ENCODE measurements around the gene SLC37A1.

SLC37A1 gene

DNA sequence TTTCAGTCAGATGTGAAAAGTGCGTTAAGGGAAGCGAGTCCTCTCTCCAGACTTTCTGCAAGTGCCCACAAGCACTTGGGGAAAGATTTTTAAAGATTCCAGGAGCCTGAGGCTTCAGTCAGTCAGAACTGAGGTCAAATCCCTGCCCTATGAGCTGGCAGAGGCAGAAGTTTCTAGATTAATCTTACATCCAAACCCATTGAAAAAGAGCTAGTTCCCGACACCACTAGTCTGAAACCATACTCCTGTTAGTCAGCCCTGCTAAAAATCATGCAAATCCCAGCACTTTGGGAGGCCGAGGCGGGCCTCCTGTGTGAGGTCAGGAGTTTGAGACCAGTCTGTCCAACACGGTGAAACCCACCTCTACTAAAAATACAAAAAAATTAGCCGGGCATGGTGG is 38.6 kb upstream of the SLC37A1 start:
- TF ChIP-seq SIN3A (IDR thresholded peaks at IDR 0.05; ENCODE audit: borderline replicate concordance, insufficient read depth, low read length): no peak
- no peak for TF ChIP-seq FOXP2 (optimal IDR thresholded peaks at IDR 0.05; ENCODE audit: borderline replicate concordance, extremely low read depth, extremely low read length, insufficient read depth)
- no peak for TF ChIP-seq POLR2AphosphoS5 (IDR thresholded peaks at IDR 0.05; ENCODE audit: low read depth, low read length)
- TF ChIP-seq, protein P1, sequence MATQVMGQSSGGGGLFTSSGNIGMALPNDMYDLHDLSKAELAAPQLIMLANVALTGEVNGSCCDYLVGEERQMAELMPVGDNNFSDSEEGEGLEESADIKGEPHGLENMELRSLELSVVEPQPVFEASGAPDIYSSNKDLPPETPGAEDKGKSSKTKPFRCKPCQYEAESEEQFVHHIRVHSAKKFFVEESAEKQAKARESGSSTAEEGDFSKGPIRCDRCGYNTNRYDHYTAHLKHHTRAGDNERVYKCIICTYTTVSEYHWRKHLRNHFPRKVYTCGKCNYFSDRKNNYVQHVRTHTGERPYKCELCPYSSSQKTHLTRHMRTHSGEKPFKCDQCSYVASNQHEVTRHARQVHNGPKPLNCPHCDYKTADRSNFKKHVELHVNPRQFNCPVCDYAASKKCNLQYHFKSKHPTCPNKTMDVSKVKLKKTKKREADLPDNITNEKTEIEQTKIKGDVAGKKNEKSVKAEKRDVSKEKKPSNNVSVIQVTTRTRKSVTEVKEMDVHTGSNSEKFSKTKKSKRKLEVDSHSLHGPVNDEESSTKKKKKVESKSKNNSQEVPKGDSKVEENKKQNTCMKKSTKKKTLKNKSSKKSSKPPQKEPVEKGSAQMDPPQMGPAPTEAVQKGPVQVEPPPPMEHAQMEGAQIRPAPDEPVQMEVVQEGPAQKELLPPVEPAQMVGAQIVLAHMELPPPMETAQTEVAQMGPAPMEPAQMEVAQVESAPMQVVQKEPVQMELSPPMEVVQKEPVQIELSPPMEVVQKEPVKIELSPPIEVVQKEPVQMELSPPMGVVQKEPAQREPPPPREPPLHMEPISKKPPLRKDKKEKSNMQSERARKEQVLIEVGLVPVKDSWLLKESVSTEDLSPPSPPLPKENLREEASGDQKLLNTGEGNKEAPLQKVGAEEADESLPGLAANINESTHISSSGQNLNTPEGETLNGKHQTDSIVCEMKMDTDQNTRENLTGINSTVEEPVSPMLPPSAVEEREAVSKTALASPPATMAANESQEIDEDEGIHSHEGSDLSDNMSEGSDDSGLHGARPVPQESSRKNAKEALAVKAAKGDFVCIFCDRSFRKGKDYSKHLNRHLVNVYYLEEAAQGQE (IDR thresholded peaks at IDR 0.05; ENCODE audit: insufficient read depth in 1 of 2, low read depth in 2 of 2, low read length in 2 of 2): no peak
- no peak for TF ChIP-seq TAF1 (IDR thresholded peaks at IDR 0.05; ENCODE audit: borderline replicate concordance, insufficient read depth, low read length)

DNA sequence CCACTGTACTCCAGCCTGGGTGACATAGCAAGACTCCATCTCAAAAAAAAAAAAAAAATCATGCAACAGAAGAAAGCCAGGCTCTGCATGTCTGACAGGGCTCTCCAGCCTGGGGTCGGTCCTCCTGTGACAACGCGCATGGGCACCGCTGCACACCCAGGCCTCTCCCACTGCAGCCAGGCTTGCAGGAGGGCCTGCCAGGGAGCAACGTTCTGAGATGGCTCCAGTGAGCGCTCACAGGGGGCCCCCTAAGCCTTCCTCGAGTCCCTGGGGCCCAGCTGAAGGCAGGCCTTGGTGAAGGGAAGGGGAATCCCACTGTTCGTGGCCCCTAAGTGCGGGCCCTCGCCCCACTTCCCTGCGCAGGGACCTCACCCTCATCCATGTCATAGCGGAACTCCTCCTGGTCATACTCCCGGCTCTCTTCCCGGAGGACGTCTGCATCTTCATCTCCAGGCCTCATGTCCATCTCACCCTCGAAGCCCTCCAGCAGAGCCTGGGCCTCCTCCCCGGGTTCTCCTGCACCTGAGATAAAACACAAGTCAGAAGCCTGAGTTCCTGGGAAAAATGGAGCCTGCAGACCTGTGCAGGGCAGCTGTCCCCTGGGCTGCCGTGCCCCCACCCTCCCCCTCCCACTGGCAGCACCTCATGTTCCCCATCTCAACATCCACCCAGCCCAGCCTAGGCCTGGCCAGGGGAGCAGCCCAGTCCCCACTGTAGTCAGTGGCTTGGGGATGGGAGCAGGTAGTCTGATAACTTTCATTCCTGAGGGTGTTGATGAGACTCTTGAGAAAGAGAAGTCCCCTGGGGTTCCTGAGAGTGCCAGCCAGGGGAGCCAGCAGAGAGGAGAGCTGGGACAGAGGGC is 37.9 kb upstream of the SLC37A1 start:
- TF ChIP-seq POLR2AphosphoS5 (IDR thresholded peaks at IDR 0.05; ENCODE audit: low read depth, low read length) (no peak), TAF1 (IDR thresholded peaks at IDR 0.05; ENCODE audit: borderline replicate concordance, insufficient read depth, low read length) (no peak), FOXP2 (optimal IDR thresholded peaks at IDR 0.05; ENCODE audit: borderline replicate concordance, extremely low read depth, extremely low read length, insufficient read depth) (no peak), SIN3A (IDR thresholded peaks at IDR 0.05; ENCODE audit: borderline replicate concordance, insufficient read depth, low read length) (no peak)
- TF ChIP-seq, protein P1 (IDR thresholded peaks at IDR 0.05; ENCODE audit: insufficient read depth in 1 of 2, low read depth in 2 of 2, low read length in 2 of 2): no peak

DNA sequence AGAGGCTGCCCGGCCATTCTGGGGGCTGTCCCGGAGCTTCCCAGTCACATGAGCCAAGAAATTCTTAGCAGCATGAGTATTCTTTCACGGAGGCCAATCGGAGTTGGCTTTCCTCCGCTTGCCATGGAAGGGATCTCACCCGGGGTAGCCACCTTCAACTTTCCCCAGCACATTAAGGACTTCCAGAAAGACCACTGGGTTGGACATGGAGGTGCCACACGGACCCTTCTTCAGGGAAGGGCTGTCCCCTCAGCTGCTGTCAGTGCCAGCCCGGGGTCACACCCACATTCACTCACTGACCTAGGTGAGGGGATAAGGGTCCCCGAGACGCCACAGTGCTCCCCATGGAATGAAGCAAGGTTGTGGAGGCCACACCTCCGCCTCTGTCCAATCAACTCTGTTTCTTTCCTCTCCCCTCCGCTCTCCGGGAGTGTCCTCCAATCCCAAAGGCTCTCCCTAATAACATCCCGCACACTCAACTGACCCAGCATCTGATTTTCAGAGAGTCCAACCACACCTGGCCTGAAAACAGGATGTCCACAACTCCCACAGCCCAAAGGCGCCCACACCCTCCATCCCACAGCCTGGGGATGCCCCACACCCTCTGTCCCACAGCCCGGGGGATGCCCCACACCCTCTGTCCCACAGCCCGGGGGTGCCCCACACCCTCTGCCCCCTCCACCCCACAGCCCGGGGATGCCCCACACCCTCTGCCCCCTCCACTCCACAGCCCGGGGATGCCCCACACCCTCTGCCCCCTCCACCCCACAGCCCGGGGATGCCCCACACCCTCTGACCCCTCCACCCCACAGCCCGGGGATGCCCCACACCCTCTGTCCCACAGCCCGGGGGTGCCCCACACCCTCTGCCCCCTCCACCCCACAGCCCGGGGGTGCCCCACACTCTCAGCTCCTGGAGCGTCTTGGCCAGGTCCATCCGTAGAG is 37.0 kb upstream of the SLC37A1 start:
- TF ChIP-seq SIN3A (IDR thresholded peaks at IDR 0.05; ENCODE audit: borderline replicate concordance, insufficient read depth, low read length) (no peak), TAF1 (IDR thresholded peaks at IDR 0.05; ENCODE audit: borderline replicate concordance, insufficient read depth, low read length) (no peak), FOXP2 (optimal IDR thresholded peaks at IDR 0.05; ENCODE audit: borderline replicate concordance, extremely low read depth, extremely low read length, insufficient read depth) (no peak), POLR2AphosphoS5 (IDR thresholded peaks at IDR 0.05; ENCODE audit: low read depth, low read length) (no peak)
- TF ChIP-seq, protein P1 (IDR thresholded peaks at IDR 0.05; ENCODE audit: insufficient read depth in 1 of 2, low read depth in 2 of 2, low read length in 2 of 2): no peak

DNA sequence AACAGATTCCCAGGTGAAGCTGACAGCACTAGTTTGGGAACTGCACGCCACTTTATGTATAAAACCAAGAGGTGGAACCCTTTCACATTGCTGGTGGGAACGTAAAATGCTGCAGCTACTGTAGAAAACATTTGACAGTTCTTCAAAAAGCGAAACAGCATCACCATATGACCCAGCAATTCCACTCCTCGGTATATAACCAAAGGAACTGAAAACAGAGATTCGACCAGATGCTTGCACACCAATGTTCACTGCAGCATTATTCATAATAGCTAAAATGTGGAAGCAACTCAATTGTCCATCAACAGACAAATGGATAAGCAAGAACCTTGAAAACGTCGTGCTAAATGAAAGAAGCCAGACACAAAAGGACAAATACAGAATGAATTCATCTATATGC is 35.1 kb upstream of the SLC37A1 start:
- TF ChIP-seq, protein P1 (IDR thresholded peaks at IDR 0.05; ENCODE audit: insufficient read depth in 1 of 2, low read depth in 2 of 2, low read length in 2 of 2): no peak
- TF ChIP-seq SIN3A (IDR thresholded peaks at IDR 0.05; ENCODE audit: borderline replicate concordance, insufficient read depth, low read length) (no peak), FOXP2 (optimal IDR thresholded peaks at IDR 0.05; ENCODE audit: borderline replicate concordance, extremely low read depth, extremely low read length, insufficient read depth) (no peak), POLR2AphosphoS5 (IDR thresholded peaks at IDR 0.05; ENCODE audit: low read depth, low read length) (no peak), TAF1 (IDR thresholded peaks at IDR 0.05; ENCODE audit: borderline replicate concordance, insufficient read depth, low read length) (no peak)
